Forelimb muscle (tissue), 1 donor: ENCODE measurements around the gene FNDC11. TPM values are rescaled to one million over a fixed set of nuclear protein-coding genes. Genes with fewer than 3 reads are reported as not detected.

Experiments used
- DNase-seq: peaks from one replicate; pipeline ENCODE4 v3.0.0-alpha.2; 2013; ENCODE audit warnings: low read depth
- polyA plus RNA-seq: library from polyadenylated mRNA; unstranded; fragments of 120-200 nt; gene quantifications from one replicate; pipeline ENCODE4 v1.2.1, GENCODE V29; 2013; ENCODE audit not compliant: insufficient read length

FNDC11 gene
- polyA plus RNA-seq, 1 donor, result 0.13 TPM

DNA sequence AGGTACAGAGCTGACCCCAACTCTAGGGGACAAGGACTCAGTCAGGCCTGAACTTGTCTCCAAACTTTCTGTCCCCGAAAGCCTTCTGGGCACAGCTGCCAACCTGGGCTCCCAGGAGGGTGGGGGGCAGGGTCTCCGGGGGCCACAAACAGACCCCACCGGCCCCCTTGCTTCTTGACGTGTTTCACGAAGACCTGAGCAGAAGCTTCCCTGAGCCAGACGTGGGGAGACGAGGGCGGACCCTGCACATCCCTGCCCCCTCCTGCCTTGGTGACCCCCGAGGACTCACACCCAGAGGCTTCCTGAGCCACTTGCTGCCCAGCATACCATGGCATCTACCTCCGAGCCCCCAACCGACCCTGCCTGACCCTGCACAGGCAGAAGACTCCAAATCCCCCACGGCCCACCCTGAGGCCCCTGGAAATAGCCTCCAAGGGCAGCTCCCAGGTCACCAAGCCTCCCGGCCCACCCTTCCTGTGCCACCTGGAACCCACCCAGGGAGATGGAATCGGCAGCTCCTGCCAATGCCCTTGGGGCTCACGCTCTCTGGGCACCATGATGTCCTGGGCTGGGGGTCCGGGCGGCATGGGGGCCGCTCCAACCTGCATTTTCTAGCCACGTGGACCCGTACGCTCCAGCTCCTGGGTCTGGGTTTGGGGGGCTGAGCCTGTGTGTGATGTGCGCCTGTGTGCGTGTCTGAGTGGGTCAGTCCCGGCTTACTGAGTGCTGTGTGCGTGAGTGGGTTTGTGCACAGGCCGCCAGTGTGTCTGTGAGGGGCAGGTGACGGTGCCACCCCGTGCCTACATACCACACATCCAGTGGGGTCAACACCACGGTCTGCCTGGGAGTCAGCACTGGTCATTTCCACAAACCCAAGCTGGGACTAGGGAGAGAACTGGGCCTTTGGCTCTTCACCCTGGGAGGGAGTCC lies 14.3 kb upstream of the FNDC11 start:
- DNase-seq, result no peak

DNA sequence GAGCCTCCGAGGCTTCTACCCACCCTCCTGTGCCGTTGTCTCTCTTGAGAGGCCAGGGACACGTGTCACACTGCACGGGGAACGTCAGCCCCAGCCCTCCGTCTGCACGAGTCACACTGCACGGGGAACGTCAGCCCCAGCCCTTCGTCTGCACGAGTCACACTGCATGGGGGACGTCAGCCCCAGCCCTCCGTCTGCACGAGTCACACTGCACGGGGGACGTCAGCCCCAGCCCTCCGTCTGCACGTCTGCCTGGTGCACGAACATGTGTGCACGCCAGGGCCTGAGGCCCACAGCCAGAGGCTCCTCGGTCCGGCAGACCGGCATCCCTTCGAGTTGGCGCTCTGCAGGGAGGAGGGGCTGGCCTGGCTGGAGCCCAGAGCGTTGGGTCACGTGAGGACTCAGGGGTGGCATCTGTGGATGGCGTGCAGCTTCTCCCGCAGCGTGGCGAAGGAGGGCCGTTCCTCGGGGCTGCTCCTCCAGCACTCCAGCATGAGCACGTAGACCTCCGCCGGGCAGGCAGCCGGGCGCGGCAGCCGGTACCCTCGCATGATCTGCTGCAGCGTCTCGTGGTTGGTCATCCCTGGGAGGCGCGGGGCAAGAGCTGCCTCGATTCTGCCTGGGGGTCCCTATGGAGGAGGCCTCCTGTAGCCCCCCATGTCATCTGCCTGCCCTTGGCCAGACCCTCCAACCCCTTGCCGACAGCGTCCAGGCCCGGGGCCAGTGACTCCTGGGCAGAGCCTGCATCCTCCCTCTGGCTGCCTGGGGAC lies 13.4 kb upstream of the FNDC11 start:
- DNase-seq, result no peak

GRCh38 chr20:63541371-63541770 lies 12.6 kb upstream of the FNDC11 start:
- no peak for DNase-seq

- DNase-seq, result no peak
These were observed 11.9 kb upstream of the FNDC11 start for GRCh38 chr20:63542031-63542559.

DNA sequence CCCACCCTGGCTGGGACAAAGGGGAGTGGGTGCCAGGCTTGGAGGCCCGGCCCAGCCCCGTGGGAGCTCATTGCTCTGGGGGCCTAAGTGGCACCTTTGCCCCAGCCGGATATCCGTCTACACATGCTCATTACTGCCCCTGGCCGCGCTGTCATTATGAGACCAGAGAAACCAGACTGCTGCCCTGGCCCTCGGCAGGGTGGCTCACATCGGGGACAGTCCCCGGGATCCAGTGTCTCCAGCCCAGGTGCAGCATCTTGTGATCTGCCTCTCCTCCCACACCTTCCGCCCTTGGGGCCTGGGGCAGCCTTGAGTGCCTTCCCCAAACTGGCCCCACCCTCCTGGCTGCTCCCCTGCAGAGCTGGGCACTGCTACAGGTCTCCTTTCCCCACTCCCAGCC lies 11.3 kb upstream of the FNDC11 start:
- no peak for DNase-seq

- no peak for DNase-seq
These were observed 10.8 kb upstream of the FNDC11 start for GRCh38 chr20:63543131-63543530.

DNA sequence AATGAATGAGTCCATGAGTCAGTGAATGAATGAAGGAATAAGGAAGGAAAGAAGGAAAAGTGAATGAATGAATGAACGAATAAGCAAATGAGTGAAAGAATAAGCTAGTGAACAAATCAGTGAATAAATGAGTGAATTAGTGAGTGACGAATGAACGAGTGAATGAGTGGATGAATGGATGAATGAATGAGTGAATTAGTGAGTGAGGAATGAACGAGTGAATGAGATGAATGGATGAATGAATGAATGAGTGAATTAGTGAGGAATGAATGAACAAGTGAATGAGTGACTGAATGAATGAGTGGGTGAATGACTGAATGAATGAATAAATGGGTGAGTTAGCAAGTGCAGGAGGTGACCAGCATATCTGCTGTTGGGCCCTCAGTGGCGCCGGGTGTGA lies 10.2 kb upstream of the FNDC11 start:
- no peak for DNase-seq

- DNase-seq, result no peak
These were observed 9.6 kb upstream of the FNDC11 start for GRCh38 chr20:63544241-63544957.

GRCh38 chr20:63544958-63545516 lies 8.9 kb upstream of the FNDC11 start:
- DNase-seq, result no peak

DNA sequence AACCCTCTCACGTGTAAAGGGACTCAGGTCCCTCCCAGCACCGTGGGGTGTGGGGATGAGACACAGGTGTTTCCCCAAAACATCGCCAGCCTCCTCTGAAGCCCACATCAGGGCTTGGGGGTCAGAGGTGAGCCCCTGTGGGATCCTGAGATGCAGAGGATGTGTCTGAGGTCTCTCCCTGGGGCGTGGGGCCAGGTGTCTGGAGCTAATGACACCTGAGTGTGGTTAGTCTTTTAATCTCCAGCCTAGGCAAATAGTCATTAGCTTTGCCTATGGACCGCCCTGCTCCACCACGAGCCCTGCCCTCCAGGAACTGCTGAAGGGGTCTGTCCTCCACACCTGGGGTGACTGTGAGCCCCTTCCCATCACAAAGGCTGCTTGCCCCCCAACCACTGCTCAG lies 8.1 kb upstream of the FNDC11 start:
- DNase-seq, result no peak

DNA sequence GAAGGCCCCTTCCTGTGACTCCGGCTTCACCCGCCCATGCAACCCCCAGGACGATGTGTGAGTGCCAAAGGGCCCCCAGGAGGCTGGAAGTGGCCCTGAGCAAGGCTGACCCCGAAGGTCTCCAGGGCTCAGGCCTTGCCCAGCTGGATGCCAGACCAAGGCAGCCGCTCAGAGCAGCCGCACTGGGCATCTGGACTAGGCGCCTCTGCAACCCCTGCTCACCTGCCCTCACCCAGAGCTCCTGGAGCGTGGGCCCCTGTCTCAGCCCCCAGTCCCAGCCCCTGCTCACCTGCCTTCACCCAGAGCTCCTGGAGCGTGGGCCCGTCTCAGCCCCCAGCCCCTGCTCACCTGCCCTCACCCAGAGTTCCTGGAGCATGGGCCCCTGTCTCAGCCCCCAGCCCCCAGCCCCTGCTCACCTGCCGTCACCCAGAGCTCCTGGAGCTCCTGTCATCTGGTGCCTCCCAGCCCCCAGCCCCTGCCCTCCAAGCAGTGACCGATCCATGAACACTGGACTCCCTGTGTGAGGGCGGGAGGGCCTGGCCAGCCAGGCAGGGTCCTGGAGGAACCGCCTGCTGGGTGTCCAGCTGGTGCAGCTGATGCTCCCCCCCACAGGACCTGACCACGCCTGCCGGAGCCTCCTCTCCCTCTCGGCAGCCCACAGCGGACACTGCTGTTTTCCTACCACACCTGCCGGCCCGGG lies 7.6 kb upstream of the FNDC11 start:
- no peak for DNase-seq

DNA sequence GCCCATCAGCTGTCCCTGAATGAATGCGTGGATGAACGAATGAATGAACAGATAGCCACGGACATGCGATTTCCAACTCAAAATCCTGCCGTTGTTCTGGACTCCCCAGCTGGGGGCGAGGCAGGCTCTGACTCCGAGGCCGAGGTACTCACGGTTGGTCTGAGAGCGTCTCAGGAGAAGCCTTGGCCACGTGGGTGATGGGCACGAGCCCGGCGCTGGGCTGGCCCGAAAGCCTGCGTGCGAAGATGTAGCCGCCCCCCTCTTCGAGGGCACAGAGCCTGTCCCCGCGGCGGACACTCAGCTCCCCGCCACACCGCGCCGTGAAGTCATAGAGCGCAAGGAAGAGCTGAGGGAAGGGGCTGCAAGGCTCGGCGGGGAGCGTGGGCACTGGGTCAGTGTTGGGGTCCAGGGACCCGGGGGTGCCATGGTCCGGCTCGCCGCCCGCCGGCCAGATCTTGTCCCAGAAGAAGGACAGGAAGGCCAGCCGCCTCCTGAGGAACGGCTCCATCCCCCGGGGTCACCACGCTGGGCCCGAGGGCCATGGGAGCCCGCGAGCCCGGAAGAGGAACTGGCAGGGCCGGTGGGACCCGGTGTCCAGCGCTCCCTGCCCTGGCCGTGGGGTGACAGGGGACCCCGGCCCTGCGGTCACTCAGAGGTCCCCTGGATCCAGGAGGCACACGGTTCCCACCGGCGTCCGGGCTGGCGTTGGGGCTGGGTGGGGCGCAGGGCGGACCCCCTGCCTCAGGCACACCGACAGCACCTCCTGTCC lies 6.8 kb upstream of the FNDC11 start:
- DNase-seq, result no peak

- DNase-seq, result no peak
These were observed 6.1 kb upstream of the FNDC11 start, which contains the start of gene SRMS for GRCh38 chr20:63547725-63548480. SRMS (minus strand) TSS chr20:63547749; CDS start chr20:63547463, 286 bp downstream.

GRCh38 chr20:63548542-63548941 lies 5.4 kb upstream of the FNDC11 start:
- DNase-seq, result no peak

- DNase-seq, result no peak
These were observed 4.9 kb upstream of the FNDC11 start for GRCh38 chr20:63549019-63549418.

GRCh38 chr20:63549679-63550282 lies 4.2 kb upstream of the FNDC11 start:
- DNase-seq, result no peak

- no peak for DNase-seq
These were observed 2.9 kb upstream of the FNDC11 start for GRCh38 chr20:63551068-63551467.

- DNase-seq, result no peak
These were observed 1.3 kb upstream of the FNDC11 start for GRCh38 chr20:63552481-63553249.
